Erythroblast (primary cell): ENCODE measurements around the gene KCNA5.

Source experiments
- DNase-seq, 2 experiments: peaks; one replicate each; lab custom pipeline; 2025; lab: John Stamatoyannopoulos, UW
- GATA1 ChIP-seq: IDR thresholded peaks from 2 replicates; pipeline ENCODE4 v1.6.1; 2011; ENCODE audit warnings: low read depth, mild to moderate bottlenecking, control low read depth, low read length, moderate library complexity
- POLR2A ChIP-seq: IDR thresholded peaks from 2 replicates; pipeline ENCODE4 v1.6.1; 2011; ENCODE audit warnings: mild to moderate bottlenecking, low read length

KCNA5 gene

GRCh38 chr12:5063149-5063548, 19.5 kb downstream of the KCNA5 start:
- no peak for DNase-seq
- TF ChIP-seq GATA1 (no peak), POLR2A (no peak)

DNA sequence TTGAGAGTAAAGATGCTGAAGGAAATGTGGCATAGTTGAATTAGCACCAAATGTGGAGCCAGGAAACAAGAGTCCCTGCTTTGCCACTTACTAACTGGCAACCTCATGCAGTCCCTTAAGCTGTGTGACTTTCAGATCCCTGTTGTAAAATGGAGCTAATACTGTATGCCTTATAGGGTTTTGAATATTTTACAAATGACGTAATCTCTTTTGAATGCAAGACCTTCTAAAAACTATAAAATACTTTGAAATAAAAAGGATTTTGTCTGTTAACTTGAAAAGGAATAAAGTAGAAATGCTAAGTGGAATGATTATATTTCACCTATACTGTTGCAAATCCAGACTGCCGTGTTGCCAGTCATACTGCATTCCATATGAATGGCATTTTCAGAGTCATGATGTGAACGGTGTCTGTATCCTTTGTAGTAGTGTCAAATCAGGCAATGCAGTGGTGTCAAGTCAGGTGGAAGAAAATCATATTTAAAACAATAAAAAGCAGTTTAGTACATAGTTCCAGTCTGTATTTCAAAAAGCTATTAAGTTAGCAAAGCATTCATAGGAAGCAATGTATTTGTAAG, 21.3 kb downstream of the KCNA5 start:
- DNase-seq, result no peak
- no peak for TF ChIP-seq GATA1
- TF ChIP-seq POLR2A, result no peak

GRCh38 chr12:5066251-5066650, 22.6 kb downstream of the KCNA5 start:
- no peak for DNase-seq
- TF ChIP-seq POLR2A (no peak), GATA1 (no peak)

- TF ChIP-seq POLR2A, result no peak
- no peak for TF ChIP-seq GATA1
- DNase-seq, result no peak
Observed at GRCh38 chr12:5068126-5068525, 24.4 kb downstream of the KCNA5 start.

GRCh38 chr12:5068619-5069018, 24.9 kb downstream of the KCNA5 start:
- TF ChIP-seq POLR2A, result no peak
- TF ChIP-seq GATA1, result no peak
- DNase-seq, result no peak

DNA sequence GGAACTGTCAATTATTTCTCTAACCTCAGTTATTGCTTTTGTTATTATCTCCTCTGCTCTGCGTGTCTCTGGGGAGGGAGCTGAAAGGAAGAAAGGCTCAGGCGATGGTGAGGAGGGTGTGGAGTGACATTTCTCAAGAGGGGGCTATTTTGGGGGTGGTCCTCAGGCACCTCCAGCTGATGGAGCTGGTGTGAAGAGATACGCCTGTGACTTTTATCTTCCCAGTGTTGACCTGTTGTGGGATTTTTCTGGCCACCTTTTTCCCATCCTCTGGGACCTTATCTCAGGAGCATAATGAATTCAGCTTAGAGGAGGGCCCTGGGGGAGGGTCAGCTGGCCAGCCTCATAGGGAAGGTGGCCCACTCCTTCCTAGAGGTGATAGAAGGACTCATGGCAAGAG, 26.4 kb downstream of the KCNA5 start:
- no peak for TF ChIP-seq POLR2A
- no peak for TF ChIP-seq GATA1
- no peak for DNase-seq

DNA sequence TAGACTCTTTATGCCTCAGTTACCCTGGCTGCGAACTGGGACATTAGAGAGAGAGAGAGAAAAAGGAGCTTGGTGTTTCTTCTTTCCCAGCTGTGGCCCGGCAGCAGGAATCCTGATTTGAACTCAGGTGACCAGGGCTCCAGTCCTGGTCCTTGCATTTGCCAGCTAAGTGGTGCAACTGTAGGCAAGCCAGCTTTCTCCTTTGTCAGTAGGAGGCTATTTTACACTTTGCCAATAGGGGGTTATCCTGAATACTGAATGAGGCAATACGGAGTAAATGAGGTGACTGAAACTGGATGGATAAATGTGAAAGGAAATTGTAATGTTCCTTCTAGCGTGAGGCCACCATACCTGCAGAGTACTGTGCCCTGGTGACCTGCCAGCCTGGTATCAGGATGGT, 27.8 kb downstream of the KCNA5 start:
- DNase-seq, result no peak
- TF ChIP-seq GATA1 (no peak), POLR2A (no peak)

DNA sequence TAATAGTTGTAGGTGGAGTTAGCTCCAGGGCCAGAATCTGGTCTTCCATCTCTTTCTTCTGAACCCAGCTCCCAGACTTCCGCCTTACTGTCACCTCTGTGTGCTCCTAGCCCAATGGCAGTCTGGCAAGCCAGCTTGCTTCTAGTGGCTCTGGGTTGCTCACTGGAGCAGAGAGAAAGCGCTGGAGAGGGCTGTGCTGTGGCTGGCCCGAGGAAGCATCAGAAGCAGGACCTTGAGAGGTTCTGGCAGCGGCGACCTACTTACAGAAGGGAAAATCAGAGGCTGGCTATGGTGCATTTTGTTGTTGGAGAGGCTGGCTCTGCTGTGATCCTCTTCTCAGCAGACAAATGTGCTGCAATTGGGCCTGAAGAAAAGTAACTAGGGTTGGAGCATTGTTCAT, 28.6 kb downstream of the KCNA5 start:
- TF ChIP-seq GATA1 (no peak), POLR2A (no peak)
- no peak for DNase-seq

- TF ChIP-seq GATA1 (no peak), POLR2A (no peak)
- no peak for DNase-seq
Observed at GRCh38 chr12:5073054-5073453, 29.4 kb downstream of the KCNA5 start.

GRCh38 chr12:5073853-5074252, 30.2 kb downstream of the KCNA5 start:
- TF ChIP-seq POLR2A, result no peak
- no peak for TF ChIP-seq GATA1
- DNase-seq, result peak; percentile 4 to 28

- TF ChIP-seq GATA1 (no peak), POLR2A (no peak)
Observed at GRCh38 chr12:5076761-5077160, 33.1 kb downstream of the KCNA5 start.

GRCh38 chr12:5078423-5078822, 34.7 kb downstream of the KCNA5 start:
- DNase-seq, result no peak
- TF ChIP-seq POLR2A, result no peak
- no peak for TF ChIP-seq GATA1

More at GRCh38 chr12:5076761-5077160, 33.1 kb downstream of the KCNA5 start:
- DNase-seq, result no peak

- DNase-seq, result no peak
- TF ChIP-seq GATA1 (no peak), POLR2A (no peak)
Observed at GRCh38 chr12:5081016-5081415, 37.3 kb downstream of the KCNA5 start.

DNA sequence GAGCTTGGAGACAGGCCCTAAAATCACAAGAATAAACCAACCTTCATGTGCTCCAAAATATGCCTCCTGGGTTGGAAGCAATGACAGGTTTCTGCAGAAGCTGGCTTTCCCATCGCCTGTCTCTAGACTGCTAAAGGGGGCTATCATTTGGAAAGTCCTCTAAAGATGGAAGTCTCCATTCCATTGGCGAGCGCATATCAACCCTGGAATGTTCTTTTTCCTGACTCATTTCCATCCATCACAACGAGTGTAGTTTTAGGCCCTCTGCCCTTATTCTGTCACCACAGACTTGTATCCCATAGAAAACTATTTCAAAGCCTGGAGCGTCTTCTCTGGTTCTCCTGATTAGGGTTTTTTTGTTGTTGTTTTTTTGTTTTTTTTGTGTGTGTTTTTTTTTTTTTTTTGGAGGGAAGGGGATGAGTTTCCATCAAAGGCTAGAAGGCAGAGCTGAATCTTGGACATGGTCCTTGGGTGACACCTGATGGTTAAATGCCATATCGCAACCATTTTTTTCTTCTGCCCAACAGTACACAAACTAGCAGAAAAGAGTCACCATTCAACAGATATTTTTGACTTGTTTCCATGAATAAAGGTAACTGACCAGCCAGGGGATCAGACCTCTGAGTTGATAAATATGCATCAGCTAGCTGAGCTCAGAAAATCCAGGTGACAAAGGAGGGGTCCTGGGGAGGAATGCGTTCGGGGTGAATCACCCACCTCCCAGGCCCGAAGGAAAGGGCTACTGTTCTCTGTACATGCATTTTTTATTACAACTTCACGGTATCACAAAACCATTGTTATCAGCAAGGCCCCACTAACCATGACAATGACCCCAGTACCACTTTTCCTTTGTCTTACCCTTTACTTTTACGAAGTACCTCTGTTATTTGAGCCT, 40.5 kb downstream of the KCNA5 start:
- peak; percentile 28 to 57 for DNase-seq
- TF ChIP-seq GATA1, result no peak
- TF ChIP-seq POLR2A, result no peak
